Astrocyte (in vitro differentiated cells and primary cell): ENCODE measurements around the gene TRPC4AP. TPM values are rescaled to one million over a fixed set of nuclear protein-coding genes. Genes with fewer than 3 reads are reported as not detected.

Experiments
- DNase-seq: peaks from one replicate; pipeline ENCODE4 v3.0.0-alpha.2; 2010; ENCODE audit warnings: low read depth
- FAIRE-seq: peaks from 2 replicates; lab custom pipeline; 2011; peaks lifted over from hg19 to GRCh38; lab: Jason Lieb, UNC
- H2AFZ ChIP-seq: 2 replicates; pipeline ENCODE4 v1.6.0; 2012; ENCODE audit warnings: low read depth, low read length, inconsistent platforms
- H3K27ac ChIP-seq: 2 replicates; pipeline ENCODE4 v1.5.1; 2011; ENCODE audit warnings: low read depth, low read length, inconsistent platforms
- H3K27me3 ChIP-seq: 2 replicates; pipeline ENCODE4 v1.6.0; 2011; ENCODE audit warnings: low read length, inconsistent platforms; ENCODE audit not compliant: insufficient read depth
- H3K36me3 ChIP-seq: 2 replicates; pipeline ENCODE4 v1.5.1; 2011; ENCODE audit warnings: low read length, inconsistent platforms; ENCODE audit not compliant: insufficient read depth
- H3K4me1 ChIP-seq: 2 replicates; pipeline ENCODE4 v1.5.1; 2011; ENCODE audit warnings: low read length, inconsistent platforms; ENCODE audit not compliant: insufficient read depth
- H3K4me2 ChIP-seq: 2 replicates; pipeline ENCODE4 v1.6.0; 2012; ENCODE audit warnings: low read length, inconsistent platforms
- H3K4me3 ChIP-seq: 2 replicates; pipeline ENCODE4 v1.5.1; 2011; ENCODE audit warnings: low read depth, mild to moderate bottlenecking, low read length, inconsistent platforms; ENCODE audit not compliant: insufficient read depth
- H3K79me2 ChIP-seq: 2 replicates; pipeline ENCODE4 v1.6.0; 2012; ENCODE audit warnings: mild to moderate bottlenecking, low read length, inconsistent platforms; ENCODE audit not compliant: insufficient read depth
- H3K9ac ChIP-seq: 2 replicates; pipeline ENCODE4 v1.6.0; 2012; ENCODE audit warnings: mild to moderate bottlenecking, low read length, inconsistent platforms
- H3K9me3 ChIP-seq: 2 replicates; pipeline ENCODE4 v1.5.1; 2012; ENCODE audit warnings: low read depth, mild to moderate bottlenecking, low read length, inconsistent platforms; ENCODE audit not compliant: insufficient read depth
- H4K20me1 ChIP-seq: 2 replicates; pipeline ENCODE4 v1.6.0; 2012; ENCODE audit warnings: low read length, inconsistent platforms; ENCODE audit not compliant: insufficient read depth
- H3K27ac Mint-ChIP-seq: one replicate; pipeline ENCODE4 v1.8.0; 2021; ENCODE audit warnings: mild to moderate bottlenecking, mixed read lengths; ENCODE audit not compliant: unreplicated experiment
- H3K27me3 Mint-ChIP-seq: one replicate; pipeline ENCODE4 v1.8.0; 2021; ENCODE audit warnings: low read depth, mixed read lengths; ENCODE audit not compliant: unreplicated experiment
- H3K36me3 Mint-ChIP-seq: one replicate; pipeline ENCODE4 v1.8.0; 2021; ENCODE audit warnings: low read depth, mixed read lengths; ENCODE audit not compliant: unreplicated experiment
- H3K4me1 Mint-ChIP-seq: one replicate; pipeline ENCODE4 v1.8.0; 2021; ENCODE audit warnings: low read depth, mixed read lengths; ENCODE audit not compliant: unreplicated experiment
- H3K4me3 Mint-ChIP-seq: one replicate; pipeline ENCODE4 v1.8.0; 2021; ENCODE audit warnings: mild to moderate bottlenecking, moderate library complexity, mixed read lengths; ENCODE audit not compliant: unreplicated experiment
- H3K9me3 Mint-ChIP-seq: one replicate; pipeline ENCODE4 v1.8.0; 2021; ENCODE audit warnings: mild to moderate bottlenecking, mixed read lengths; ENCODE audit not compliant: unreplicated experiment
- CTCF ChIP-seq: IDR thresholded peaks from 2 replicates; pipeline ENCODE4 v1.5.1; 2011; ENCODE audit warnings: low read depth, mild to moderate bottlenecking, inconsistent platforms, low read length, moderate library complexity; ENCODE audit not compliant: insufficient read depth
- EZH2 ChIP-seq: IDR thresholded peaks from 2 replicates; pipeline ENCODE4 v1.6.1; 2012; ENCODE audit warnings: mild to moderate bottlenecking, low read length, inconsistent platforms; ENCODE audit not compliant: insufficient read depth
- total RNA-seq: library from RNA; stranded (reverse); gene quantifications from 2 replicates; pipeline ENCODE4 v1.2.1, GENCODE V29; 2021

TRPC4AP gene
- total RNA-seq, 1 donor from 2014 or later = 92.6 TPM

GRCh38 chr20:34988191-34988540 is 104.4 kb downstream of the TRPC4AP start:
- H3K27ac Mint-ChIP-seq = no peak overlapping the region
- H3K4me3 Mint-ChIP-seq = no peak overlapping the region
- no peak overlapping the region for H3K9ac ChIP-seq
- H3K79me2 ChIP-seq = no peaks in the 10 kb centered on the region
- no peaks in the 10 kb centered on the region for H3K9me3 ChIP-seq
- no peaks in the 10 kb centered on the region for H3K9me3 Mint-ChIP-seq
- peaks cover 12% of the 10 kb centered on the region for H3K36me3 Mint-ChIP-seq
- H3K4me3 ChIP-seq = no peak overlapping the region
- no peaks in the 10 kb centered on the region for H4K20me1 ChIP-seq
- no peaks in the 10 kb centered on the region for H3K36me3 ChIP-seq
- H2AFZ ChIP-seq = no peak overlapping the region
- H3K27ac ChIP-seq = no peak overlapping the region
- TF ChIP-seq CTCF (no peak), EZH2 (no peak)
- H3K4me2 ChIP-seq = no peak overlapping the region
- H3K4me1 Mint-ChIP-seq = peaks cover 2% of the 10 kb centered on the region
- H3K27me3 ChIP-seq = peaks cover 8% of the 10 kb centered on the region
- no peaks in the 10 kb centered on the region for H3K4me1 ChIP-seq
- DNase-seq (peak; percentile 6), FAIRE-seq (no peak)
- peaks cover 9% of the 10 kb centered on the region for H3K27me3 Mint-ChIP-seq

GRCh38 chr20:34987288-34988190 is 105.1 kb downstream of the TRPC4AP start:
- H3K27me3 ChIP-seq = peaks cover 8% of the 10 kb centered on the region
- no peaks in the 10 kb centered on the region for H3K4me1 ChIP-seq
- DNase-seq = no peak
- H3K4me2 ChIP-seq = no peak overlapping the region
- no peak for TF ChIP-seq CTCF
- TF ChIP-seq EZH2 = no peak
- Mint-ChIP-seq H3K36me3 (peaks cover 12% of the 10 kb centered on the region), H3K4me1 (peaks cover 2% of the 10 kb centered on the region), H3K4me3 (no peak overlapping the region), H3K27me3 (peaks cover 13% of the 10 kb centered on the region), H3K9me3 (no peaks in the 10 kb centered on the region), H3K27ac (no peak overlapping the region)
- H3K4me3 ChIP-seq = no peak overlapping the region
- no peak overlapping the region for H3K9ac ChIP-seq
- H3K36me3 ChIP-seq = no peaks in the 10 kb centered on the region
- H4K20me1 ChIP-seq = no peaks in the 10 kb centered on the region
- FAIRE-seq = no peak
- no peaks in the 10 kb centered on the region for H3K9me3 ChIP-seq
- no peak overlapping the region for H3K27ac ChIP-seq
- H2AFZ ChIP-seq = no peak overlapping the region
- H3K79me2 ChIP-seq = no peaks in the 10 kb centered on the region
